ENCODE results near the gene ROR1. TPM values are rescaled to one million over a fixed set of nuclear protein-coding genes. Genes with fewer than 3 reads are reported as not detected.

Gene ROR1
- total RNA-seq, 1 experiment from 2014 or later, result 19.0 TPM

DNA sequence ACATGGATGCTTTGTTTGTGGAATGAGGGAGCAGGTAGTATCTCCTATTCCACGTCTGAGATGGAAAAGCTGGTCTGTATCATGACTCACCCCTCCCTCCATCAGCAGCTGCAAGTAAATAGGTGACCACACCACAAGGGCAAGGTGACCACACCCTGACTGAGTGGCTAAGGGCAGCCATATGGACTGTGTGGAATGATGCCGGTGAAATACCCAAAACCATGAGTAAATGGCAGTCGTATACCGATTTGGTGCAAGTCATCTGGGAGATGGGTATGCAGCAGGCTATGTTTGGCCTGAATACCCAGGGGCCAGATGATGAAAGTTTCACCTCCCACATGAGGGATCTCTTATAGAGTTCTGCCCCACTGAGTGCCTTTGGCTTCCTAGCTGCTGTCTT, 413.8 kb downstream of the ROR1 start:
- Histone ChIP-seq H3K79me2 (ENCODE audit: low read depth) (no peaks in the 10 kb centered on the region), H2AFZ (no peak overlapping the region), H3K27ac (no peak overlapping the region), H4K20me1 (ENCODE audit: insufficient read depth) (no peaks in the 10 kb centered on the region), H3F3A (ENCODE audit: insufficient read depth, low read depth) (no peaks in the 10 kb centered on the region), H3K4me3 (no peak overlapping the region), H3K27me3 (ENCODE audit: insufficient read depth, low read depth) (no peaks in the 10 kb centered on the region), H3K9me3 (ENCODE audit: insufficient read depth, low read depth) (no peaks in the 10 kb centered on the region), H3K4me2 (no peak overlapping the region), H3K36me3 (ENCODE audit: low read depth) (no peaks in the 10 kb centered on the region), H3K9me2 (ENCODE audit: insufficient read depth) (no peaks in the 10 kb centered on the region), H3K4me1 (replicated peaks; ENCODE audit: insufficient read depth) (peaks cover 8% of the 10 kb centered on the region; the same call in 1 of the 2 replicates)
- ChIA-PET CTCF (no interaction called here), POLR2A (ENCODE audit: unreplicated experiment) (interaction anchor here (0.6 kb wide), 1 partner anchor 1807 kb away, joined by 3 read pairs; no protein-coding TSS in a partner anchor)
- TF ChIP-seq, protein P1, sequence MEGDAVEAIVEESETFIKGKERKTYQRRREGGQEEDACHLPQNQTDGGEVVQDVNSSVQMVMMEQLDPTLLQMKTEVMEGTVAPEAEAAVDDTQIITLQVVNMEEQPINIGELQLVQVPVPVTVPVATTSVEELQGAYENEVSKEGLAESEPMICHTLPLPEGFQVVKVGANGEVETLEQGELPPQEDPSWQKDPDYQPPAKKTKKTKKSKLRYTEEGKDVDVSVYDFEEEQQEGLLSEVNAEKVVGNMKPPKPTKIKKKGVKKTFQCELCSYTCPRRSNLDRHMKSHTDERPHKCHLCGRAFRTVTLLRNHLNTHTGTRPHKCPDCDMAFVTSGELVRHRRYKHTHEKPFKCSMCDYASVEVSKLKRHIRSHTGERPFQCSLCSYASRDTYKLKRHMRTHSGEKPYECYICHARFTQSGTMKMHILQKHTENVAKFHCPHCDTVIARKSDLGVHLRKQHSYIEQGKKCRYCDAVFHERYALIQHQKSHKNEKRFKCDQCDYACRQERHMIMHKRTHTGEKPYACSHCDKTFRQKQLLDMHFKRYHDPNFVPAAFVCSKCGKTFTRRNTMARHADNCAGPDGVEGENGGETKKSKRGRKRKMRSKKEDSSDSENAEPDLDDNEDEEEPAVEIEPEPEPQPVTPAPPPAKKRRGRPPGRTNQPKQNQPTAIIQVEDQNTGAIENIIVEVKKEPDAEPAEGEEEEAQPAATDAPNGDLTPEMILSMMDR (conservative IDR thresholded peaks at IDR 0.05), result no peak
- TF ChIP-seq EZH2 (IDR thresholded peaks at IDR 0.05; ENCODE audit: low read depth), result no peak
- intact Hi-C loops (cut with micrococcal nuclease; ENCODE audit: unreplicated experiment), result no loop called here
- DNase-seq, result peak; percentile 23 to 43
- BruUV-seq (replicated peaks), result no TSS peak

- Histone ChIP-seq H3K36me3 (ENCODE audit: low read depth) (no peaks in the 10 kb centered on the region), H3K27ac (no peak overlapping the region), H3F3A (ENCODE audit: insufficient read depth, low read depth) (no peaks in the 10 kb centered on the region), H3K9me3 (ENCODE audit: insufficient read depth, low read depth) (no peaks in the 10 kb centered on the region), H3K27me3 (ENCODE audit: insufficient read depth, low read depth) (no peaks in the 10 kb centered on the region), H3K4me1 (replicated peaks; ENCODE audit: insufficient read depth) (no peaks in the 10 kb centered on the region), H4K20me1 (ENCODE audit: insufficient read depth) (no peaks in the 10 kb centered on the region), H3K79me2 (ENCODE audit: low read depth) (no peaks in the 10 kb centered on the region), H2AFZ (no peak overlapping the region), H3K9me2 (ENCODE audit: insufficient read depth) (no peaks in the 10 kb centered on the region), H3K4me3 (no peak overlapping the region), H3K4me2 (no peak overlapping the region)
- DNase-seq, result no peak
- TF ChIP-seq, protein P1 (conservative IDR thresholded peaks at IDR 0.05), result no peak
- no peak for TF ChIP-seq EZH2 (IDR thresholded peaks at IDR 0.05; ENCODE audit: low read depth)
- ChIA-PET CTCF (no interaction called here), POLR2A (ENCODE audit: unreplicated experiment) (no interaction called here)
- BruUV-seq (replicated peaks), result no TSS peak
- intact Hi-C loops (cut with micrococcal nuclease; ENCODE audit: unreplicated experiment), result no loop called here
Observed at GRCh38 chr1:64192290-64192689, 418.5 kb downstream of the ROR1 start.

DNA sequence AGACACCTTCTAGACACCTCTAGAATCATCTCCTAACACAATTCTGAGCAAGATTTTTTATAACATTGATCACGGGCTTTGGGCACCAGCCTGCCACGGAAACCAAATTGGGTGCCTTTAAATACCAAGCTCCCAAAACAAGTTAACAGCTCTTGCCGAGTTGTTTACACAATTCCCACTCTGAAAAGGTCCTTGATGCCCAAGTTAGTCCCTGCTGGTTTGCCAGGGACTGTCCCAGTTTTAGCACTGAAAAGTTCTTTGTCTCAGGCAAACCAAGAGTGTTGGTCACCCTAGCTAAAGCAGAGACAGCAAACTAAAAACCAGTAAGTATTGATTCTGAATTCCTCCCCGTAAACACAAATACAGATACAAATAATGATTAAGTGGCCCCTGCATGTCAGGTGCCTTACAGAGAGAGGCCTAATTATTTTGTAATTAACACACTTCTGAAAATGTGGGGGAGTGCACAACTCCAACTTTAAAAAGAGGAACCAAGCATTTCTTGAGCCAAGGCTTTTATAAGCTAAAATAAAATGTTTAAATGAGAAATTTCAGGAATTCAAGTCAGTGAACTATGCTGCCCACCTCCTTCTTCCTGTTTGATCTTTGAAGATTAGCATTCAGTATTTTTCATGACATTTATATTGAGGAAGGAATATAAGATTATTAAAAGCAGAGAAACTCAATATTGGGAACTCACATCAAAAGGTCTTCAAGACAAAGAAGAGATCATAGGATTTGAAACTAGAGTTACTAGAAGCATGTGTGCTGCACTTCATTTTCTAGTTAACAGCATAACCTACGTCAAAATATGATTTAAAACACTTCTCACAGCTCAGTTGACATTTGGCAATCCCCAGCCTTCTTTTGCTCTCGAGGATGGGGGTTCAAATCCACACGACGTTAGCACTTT, 420.6 kb downstream of the ROR1 start:
- Histone ChIP-seq H3K9me2 (ENCODE audit: insufficient read depth) (no peaks in the 10 kb centered on the region), H3K4me1 (replicated peaks; ENCODE audit: insufficient read depth) (no peaks in the 10 kb centered on the region), H3F3A (ENCODE audit: insufficient read depth, low read depth) (no peaks in the 10 kb centered on the region), H3K4me2 (no peak overlapping the region), H3K79me2 (ENCODE audit: low read depth) (no peaks in the 10 kb centered on the region), H3K9me3 (ENCODE audit: insufficient read depth, low read depth) (no peaks in the 10 kb centered on the region), H3K27me3 (ENCODE audit: insufficient read depth, low read depth) (no peaks in the 10 kb centered on the region), H4K20me1 (ENCODE audit: insufficient read depth) (no peaks in the 10 kb centered on the region), H3K4me3 (no peak overlapping the region), H2AFZ (no peak overlapping the region), H3K36me3 (ENCODE audit: low read depth) (no peaks in the 10 kb centered on the region), H3K27ac (no peak overlapping the region)
- intact Hi-C loops (cut with micrococcal nuclease; ENCODE audit: unreplicated experiment), result no loop called here
- ChIA-PET CTCF (no interaction called here), POLR2A (ENCODE audit: unreplicated experiment) (no interaction called here)
- no peak for DNase-seq
- TF ChIP-seq, protein P1 (conservative IDR thresholded peaks at IDR 0.05), result no peak
- no peak for TF ChIP-seq EZH2 (IDR thresholded peaks at IDR 0.05; ENCODE audit: low read depth)
- BruUV-seq (replicated peaks), result no TSS peak
